SK-N-SH (cell line): ENCODE results near the gene CNOT1. TPM values are rescaled to one million over a fixed set of nuclear protein-coding genes. Genes with fewer than 3 reads are reported as not detected.

Experiments
- CTCF ChIA-PET: fragments of 300-600, 350-600 bp; formaldehyde crosslinking; extraction: SDS; loops from one replicate; lab custom pipeline; 2021; lab: Yijun Ruan, JAX
- POLR2A ChIA-PET: fragments of 350-600 bp; sonication (Branson Sonifier 250); formaldehyde crosslinking; extraction: SDS; loops from one replicate; lab custom pipeline; 2020; ENCODE audit warnings: antibody characterized with exemption, inconsistent platforms; lab: Yijun Ruan, JAX
- DNase-seq: peaks from one replicate; pipeline ENCODE4 v3.0.0; 2012
- H2AFZ ChIP-seq: fragments of 200-600 bp; sonication (generic); 2 replicates; pipeline ENCODE4 v1.8.1; 2016; ENCODE audit warnings: antibody characterized with exemption, mild to moderate bottlenecking, low read depth
- H3F3A ChIP-seq: fragments of 200-600 bp; sonication (generic); replicated peaks from 2 replicates; pipeline ENCODE3; 2016; ENCODE audit warnings: antibody characterized with exemption, mild to moderate bottlenecking; ENCODE audit not compliant: insufficient read depth
- H3K27ac ChIP-seq, 2 experiments: fragments of 200-500 bp in 1 of 2; fragments of 200-600 bp in 1 of 2; sonication (Bioruptor generic) in 1 of 2; sonication (generic), shearing (Covaris generic) in 1 of 2; 2 replicates each; pipeline versions ENCODE4 v1.5.1 to v1.6.1; 2014 to 2016; ENCODE audit warnings: low read depth in 2 of 2, inconsistent platforms in 1 of 2, low read length in 1 of 2, mild to moderate bottlenecking in 1 of 2, mixed read lengths in 1 of 2
- H3K27me3 ChIP-seq: fragments of 200-600 bp; sonication (generic), shearing (Covaris generic); 2 replicates; pipeline ENCODE4 v1.6.1; 2016; ENCODE audit warnings: mixed run types; ENCODE audit not compliant: insufficient read depth
- H3K36me3 ChIP-seq, 2 experiments: fragments of 200-500 bp in 1 of 2; fragments of 200-600 bp in 1 of 2; sonication (Bioruptor generic) in 1 of 2; sonication (generic) in 1 of 2; replicated peaks in 1 of 2; 2 replicates each; pipeline versions ENCODE3 to v1.5.1; 2014 to 2016; ENCODE audit warnings: low read length in 1 of 2, mild to moderate bottlenecking in 1 of 2; ENCODE audit not compliant: insufficient read depth in 2 of 2, control insufficient read depth in 1 of 2
- H3K4me1 ChIP-seq, 2 experiments: fragments of 200-500 bp in 1 of 2; fragments of 200-600 bp in 1 of 2; sonication (Bioruptor generic) in 1 of 2; sonication (generic), shearing (Covaris generic) in 1 of 2; 2 replicates each; pipeline versions ENCODE4 v1.5.1 to v1.6.1; 2014 to 2016; ENCODE audit warnings: low read depth in 1 of 2, low read length in 1 of 2, mixed run types in 1 of 2; ENCODE audit not compliant: insufficient read depth in 2 of 2, control insufficient read depth in 1 of 2
- H3K4me2 ChIP-seq: fragments of 200-600 bp; sonication (generic), shearing (Covaris generic); 2 replicates; pipeline ENCODE4 v1.6.1; 2017; ENCODE audit warnings: mixed run types
- H3K4me3 ChIP-seq, 2 experiments: fragments of 200-500 bp in 1 of 2; fragments of 200-600 bp in 1 of 2; sonication (Bioruptor generic) in 1 of 2; sonication (generic), shearing (Covaris generic) in 1 of 2; 2 replicates each; pipeline versions ENCODE4 v1.5.1 to v1.8.1; 2014 to 2016; ENCODE audit warnings: low read depth in 2 of 2, inconsistent platforms in 1 of 2, low read length in 1 of 2, mild to moderate bottlenecking in 1 of 2, mixed read lengths in 1 of 2, moderate library complexity in 1 of 2
- H3K79me2 ChIP-seq: fragments of 200-600 bp; sonication (generic); 2 replicates; pipeline ENCODE4 v1.8.1; 2017; ENCODE audit warnings: mild to moderate bottlenecking; ENCODE audit not compliant: insufficient read depth
- H3K9ac ChIP-seq: fragments of 200-600 bp; sonication (generic); 2 replicates; pipeline ENCODE4 v1.6.1; 2017; ENCODE audit warnings: mixed run types
- H3K9me2 ChIP-seq: fragments of 200-600 bp; sonication (generic); 2 replicates; pipeline ENCODE4 v1.6.1; 2017; ENCODE audit warnings: mixed run types
- H3K9me3 ChIP-seq: fragments of 200-600 bp; sonication (generic); 2 replicates; pipeline ENCODE4 v1.6.1; 2017; ENCODE audit warnings: mixed run types, mild to moderate bottlenecking, moderate library complexity
- H4K20me1 ChIP-seq: fragments of 200-600 bp; sonication (generic); 2 replicates; pipeline ENCODE4 v1.6.1; 2017; ENCODE audit warnings: mild to moderate bottlenecking, mixed run types; ENCODE audit not compliant: insufficient read depth
- ELF1 ChIP-seq: IDR thresholded peaks from 2 replicates; pipeline ENCODE4 v1.4.0; 2012
- EZH2phosphoT487 ChIP-seq: fragments of 200-600 bp; sonication (generic); IDR thresholded peaks from 2 replicates; pipeline ENCODE4 v1.6.1; 2017; ENCODE audit warnings: low read depth, mixed run types, mild to moderate bottlenecking, antibody characterized with exemption, moderate library complexity, borderline replicate concordance
- GATA2 ChIP-seq: sonication (generic); formaldehyde crosslinking; IDR thresholded peaks from 2 replicates; pipeline ENCODE4 v1.5.0; 2020; ENCODE audit warnings: mild to moderate bottlenecking, missing genetic modification reagents
- JUND ChIP-seq: IDR thresholded peaks from 2 replicates; pipeline ENCODE4 v1.4.0; 2012
- NRF1 ChIP-seq: IDR thresholded peaks from 2 replicates; pipeline ENCODE4 v1.6.1; 2012; ENCODE audit warnings: low read depth, mild to moderate bottlenecking, low read length
- RCOR1 ChIP-seq: fragments of 150-350 bp; IDR thresholded peaks from 2 replicates; pipeline ENCODE4 v1.6.1; 2017; ENCODE audit warnings: antibody characterized with exemption, low read length
- WGBS: methylation state at CpG from one replicate; pipeline ENCODE4 v1.1.6; 2017; ENCODE audit warnings: low lambda C conversion rate; 5-methylcytosine and 5-hydroxymethylcytosine counted together
- polyA plus RNA-seq, 3 experiments: library from polyadenylated mRNA; depleted of rRNA; stranded (reverse); fragments of >200 nt; gene quantifications; 2 replicates each; pipeline ENCODE4 v1.2.3, GENCODE V29; 2012
- TF ChIP-seq, protein P1 (sequence below): IDR thresholded peaks from 2 replicates; pipeline ENCODE4; 2012
- TF ChIP-seq, protein P2 (sequence below): IDR thresholded peaks from 2 replicates; pipeline ENCODE4 v1.4.0; 2012; ENCODE audit warnings: low read depth

Gene CNOT1
- polyA plus RNA-seq, 1 of the 3 experiments (the other 2 are of a cell fraction) = 77.8 TPM

DNA sequence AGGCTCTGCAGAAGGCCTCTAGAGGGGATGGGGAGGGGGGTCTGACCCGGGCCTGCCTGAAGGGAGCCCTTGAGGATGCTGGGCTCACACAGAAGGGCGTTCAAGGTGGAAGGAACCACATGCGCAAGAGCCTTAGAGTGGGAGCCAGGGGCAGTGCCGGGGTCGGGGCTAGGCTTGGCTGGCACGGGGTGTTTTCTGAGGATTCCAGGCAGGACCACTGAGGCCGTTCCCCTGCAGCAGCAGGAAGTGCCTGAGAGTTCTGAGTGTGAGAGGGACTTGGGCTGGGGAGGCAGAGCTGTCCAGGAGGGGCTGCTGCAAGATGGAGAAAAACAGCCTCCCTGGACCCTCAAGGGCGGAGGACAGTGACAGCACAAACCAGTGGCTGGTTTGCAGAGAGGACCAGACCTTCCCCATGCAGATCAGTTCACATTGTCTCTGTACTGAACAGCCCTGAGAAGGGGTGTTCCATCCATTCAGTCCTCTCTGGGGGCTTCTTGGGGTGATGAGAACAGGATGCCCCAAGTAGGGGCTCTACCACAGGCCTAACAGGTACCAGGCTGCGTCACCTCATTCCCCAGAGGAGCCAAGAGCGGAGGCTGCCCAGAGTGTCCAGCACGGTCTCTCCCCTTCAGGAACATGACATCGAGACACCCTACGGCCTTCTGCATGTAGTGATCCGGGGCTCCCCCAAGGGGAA is 126.3 kb downstream of the CNOT1 start:
- H3K79me2 ChIP-seq = peaks cover 8% of the 10 kb centered on the region; the same call in 1 of the 2 replicates
- H3K9ac ChIP-seq = no peak overlapping the region
- CTCF ChIA-PET = no interaction called here
- no peak for TF ChIP-seq RCOR1
- TF ChIP-seq, protein P1, sequence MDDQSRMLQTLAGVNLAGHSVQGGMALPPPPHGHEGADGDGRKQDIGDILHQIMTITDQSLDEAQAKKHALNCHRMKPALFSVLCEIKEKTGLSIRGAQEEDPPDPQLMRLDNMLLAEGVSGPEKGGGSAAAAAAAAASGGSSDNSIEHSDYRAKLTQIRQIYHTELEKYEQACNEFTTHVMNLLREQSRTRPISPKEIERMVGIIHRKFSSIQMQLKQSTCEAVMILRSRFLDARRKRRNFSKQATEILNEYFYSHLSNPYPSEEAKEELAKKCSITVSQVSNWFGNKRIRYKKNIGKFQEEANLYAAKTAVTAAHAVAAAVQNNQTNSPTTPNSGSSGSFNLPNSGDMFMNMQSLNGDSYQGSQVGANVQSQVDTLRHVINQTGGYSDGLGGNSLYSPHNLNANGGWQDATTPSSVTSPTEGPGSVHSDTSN = no peak
- H2AFZ ChIP-seq = no peak overlapping the region
- H3K4me1 ChIP-seq = peaks cover 4 to 23% of the 10 kb centered on the region in 2 experiments; a peak in 2 of 4 replicates
- no peaks in the 10 kb centered on the region for H3K9me2 ChIP-seq
- peaks cover 0 to 21% of the 10 kb centered on the region in 2 experiments for H3K36me3 ChIP-seq
- no peak overlapping the region for H3K27ac ChIP-seq
- H3K9me3 ChIP-seq = no peaks in the 10 kb centered on the region
- H3F3A ChIP-seq = no peaks in the 10 kb centered on the region
- DNase-seq = no peak
- no peak overlapping the region for H3K4me2 ChIP-seq
- H4K20me1 ChIP-seq = no peaks in the 10 kb centered on the region
- POLR2A ChIA-PET = no interaction called here
- no peak overlapping the region for H3K4me3 ChIP-seq
- WGBS = 97% methylated on average over 8 of the region's 14 CpGs
- H3K27me3 ChIP-seq = no peaks in the 10 kb centered on the region

DNA sequence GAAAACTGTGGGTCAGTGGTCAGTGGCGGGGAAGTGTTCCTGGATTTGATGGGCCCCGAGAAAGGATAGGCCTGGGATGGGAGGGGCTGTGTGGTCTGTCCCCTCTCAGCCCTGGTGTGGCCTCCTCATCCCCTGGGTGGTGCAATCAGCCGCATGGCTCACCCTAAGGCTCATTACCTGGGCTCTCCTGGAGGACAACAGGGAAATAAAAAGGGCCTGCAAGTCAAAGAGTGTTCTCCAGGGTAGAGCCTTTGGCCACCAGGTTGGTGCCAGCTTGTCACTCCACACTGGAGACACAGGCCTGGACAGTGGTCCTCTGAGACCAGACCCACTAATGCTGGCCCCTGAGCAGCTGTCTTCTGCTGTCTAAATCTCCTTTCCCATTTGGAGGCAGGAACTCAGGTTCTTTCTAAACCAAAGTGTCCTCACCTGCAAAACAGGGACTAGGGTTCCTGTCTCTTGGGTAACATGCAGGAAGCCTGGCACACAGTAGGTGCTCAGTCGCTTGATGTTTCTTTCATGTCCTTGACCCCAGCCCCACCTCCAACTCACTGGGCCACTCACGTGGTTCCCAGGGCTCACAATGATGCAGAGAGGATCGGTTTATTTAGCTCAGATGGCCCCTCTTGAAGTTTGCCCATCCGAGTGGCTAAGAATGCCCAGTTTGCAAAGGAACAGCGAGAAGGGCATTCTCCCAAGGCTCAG is 127.3 kb downstream of the CNOT1 start:
- Histone ChIP-seq H3K9ac (no peak overlapping the region), H3K4me1 (peaks cover 4 to 23% of the 10 kb centered on the region in 2 experiments; a peak in 2 of 4 replicates), H3K36me3 (peaks cover 0 to 15% of the 10 kb centered on the region in 2 experiments), H2AFZ (no peak overlapping the region), H3K4me2 (no peak overlapping the region), H3K27ac (no peak overlapping the region; a peak in 1 of 4 replicates), H3K79me2 (peaks cover 8% of the 10 kb centered on the region; the same call in 1 of the 2 replicates), H3K27me3 (no peaks in the 10 kb centered on the region), H4K20me1 (no peaks in the 10 kb centered on the region), H3K4me3 (no peak overlapping the region), H3F3A (no peaks in the 10 kb centered on the region), H3K9me2 (no peaks in the 10 kb centered on the region), H3K9me3 (no peaks in the 10 kb centered on the region)
- no peak for DNase-seq
- ChIA-PET POLR2A (no interaction called here), CTCF (interaction anchor here (3.7 kb wide), 1 partner anchor 10 kb away, joined by 32 read pairs; no protein-coding TSS in a partner anchor)
- TF ChIP-seq, protein P2, sequence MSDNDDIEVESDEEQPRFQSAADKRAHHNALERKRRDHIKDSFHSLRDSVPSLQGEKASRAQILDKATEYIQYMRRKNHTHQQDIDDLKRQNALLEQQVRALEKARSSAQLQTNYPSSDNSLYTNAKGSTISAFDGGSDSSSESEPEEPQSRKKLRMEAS = no peak
- TF ChIP-seq JUND = no peak
- no peak for TF ChIP-seq NRF1
- no peak for TF ChIP-seq ELF1
- no peak for TF ChIP-seq EZH2phosphoT487
- TF ChIP-seq GATA2 (CRISPR knock-in tag) = no peak
- 83% methylated on average over 7 of the region's 8 CpGs for WGBS
